Upper lobe of left lung (tissue), 6 donors: ENCODE results near the gene C4orf51. TPM values are rescaled to one million over a fixed set of nuclear protein-coding genes. Genes with fewer than 3 reads are reported as not detected.

ENCODE experiments used
- ATAC-seq, 2 donors: fragments of 200-7000 bp; cut with Tn5 transposase; one replicate each; pipeline ENCODE4 v1.9.1; 2022; ENCODE audit warnings: mild to moderate bottlenecking in 2 of 2, moderate library complexity in 2 of 2; ENCODE audit not compliant: low FRiP score in 2 of 2
- DNase-seq, 2 donors: peaks; one replicate each; pipeline ENCODE4 v3.0.0-alpha.2; 2019 to 2020
- H3K27ac ChIP-seq, 4 donors: fragments of 200-600 bp; sonication (generic); one replicate each; pipeline ENCODE4 v1.5.1; 2016 to 2019
- H3K27me3 ChIP-seq, 4 donors: fragments of 200-600 bp; sonication (generic); one replicate each; pipeline ENCODE4 v1.5.1; 2017 to 2019
- H3K36me3 ChIP-seq, 4 donors: fragments of 200-600 bp; sonication (generic); one replicate each; pipeline ENCODE4 v1.5.1; 2016 to 2019
- H3K4me1 ChIP-seq, 4 donors: fragments of 200-600 bp; sonication (generic); one replicate each; pipeline ENCODE4 v1.5.1; 2018 to 2019
- H3K4me3 ChIP-seq, 4 donors: fragments of 200-600 bp; sonication (generic); one replicate each; pipeline ENCODE4 v1.5.1; 2017 to 2019; ENCODE audit warnings: mild to moderate bottlenecking in 2 of 4, moderate library complexity in 1 of 4
- H3K9me3 ChIP-seq, 4 donors: fragments of 200-600 bp; sonication (generic); one replicate each; pipeline ENCODE4 v1.5.1; 2018 to 2019
- EP300 ChIP-seq, 4 donors: sonication (generic); formaldehyde crosslinking; IDR thresholded peaks; one replicate each; pipeline ENCODE4 v1.5.1; 2017; ENCODE audit warnings: antibody characterized with exemption in 4 of 4, control low read depth in 2 of 4
- POLR2A ChIP-seq, 4 donors: fragments of 450-650 bp; IDR thresholded peaks; one replicate each; pipeline ENCODE4 v1.5.1; 2016 to 2017; ENCODE audit warnings: antibody characterized with exemption in 4 of 4, mild to moderate bottlenecking in 2 of 4
- POLR2AphosphoS5 ChIP-seq, 2 donors: sonication (generic); formaldehyde crosslinking; IDR thresholded peaks; one replicate each; pipeline ENCODE4 v1.5.1; 2017; ENCODE audit warnings: antibody characterized with exemption in 2 of 2
- WGBS, 2 donors: methylation state at CpG; one replicate each; pipeline ENCODE4 v1.1.5; 2017 to 2018; 5-methylcytosine and 5-hydroxymethylcytosine counted together
- total RNA-seq, 6 donors: library from RNA; depleted of rRNA in 4 of 6; stranded (reverse); fragments of >200 nt in 4 of 6; gene quantifications; one replicate each; pipeline versions ENCODE4 v1.1.0 to v1.2.1, GENCODE V29; 2016 to 2021
- TF ChIP-seq, protein P1 (sequence below), 6 experiments: fragments of 450-650 bp in 4 of 6; fragments of 200-600 bp in 2 of 6; sonication (generic) in 2 of 6; IDR thresholded peaks; one replicate each; pipeline ENCODE4 v1.5.1; 2016 to 2019; ENCODE audit warnings: antibody characterized with exemption in 6 of 6
- donor health status: DM: no; HTN: no; CAD: no; lungs with moderate emphysema.
- donor health status: DM: no; HTN: yes; CAD: no; lungs with severe emphysema.

Gene C4orf51
- total RNA-seq, 6 donors from 2014 or later, result not detected

DNA sequence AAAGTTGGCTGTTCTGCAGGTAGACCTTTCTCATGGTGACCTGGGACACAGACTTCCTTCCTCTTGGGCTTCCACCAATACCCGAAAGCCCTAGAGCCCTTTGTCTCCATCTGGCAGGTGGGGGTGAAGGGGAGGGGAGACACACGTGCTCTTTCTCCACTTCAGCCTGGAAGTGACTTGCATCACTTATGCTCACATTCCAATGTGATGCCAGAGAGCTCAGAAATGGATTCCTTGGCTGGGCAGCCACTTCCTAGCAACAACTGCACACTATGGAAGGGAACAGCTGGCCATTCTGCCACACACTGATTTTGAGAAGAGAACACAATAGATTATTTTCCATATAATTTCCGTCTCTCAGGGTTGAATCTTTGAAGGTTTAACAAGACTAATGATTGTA is 36.3 kb downstream of the C4orf51 start:
- WGBS, 2 donors, result 42 to 53% methylated on average over 3 of the region's 3 CpGs
- Histone ChIP-seq H3K9me3 (peaks cover 0 to 10% (median 3%) of the 10 kb centered on the region in 4 donors), H3K36me3 (no peaks in the 10 kb centered on the region), H3K4me3 (no peak overlapping the region), H3K4me1 (no peaks in the 10 kb centered on the region), H3K27me3 (no peaks in the 10 kb centered on the region), H3K27ac (no peak overlapping the region)
- TF ChIP-seq POLR2A (IDR thresholded peaks at IDR 0.05) (no peak), EP300 (IDR thresholded peaks at IDR 0.05) (no peak), POLR2AphosphoS5 (IDR thresholded peaks at IDR 0.05) (no peak)
- TF ChIP-seq, protein P1, sequence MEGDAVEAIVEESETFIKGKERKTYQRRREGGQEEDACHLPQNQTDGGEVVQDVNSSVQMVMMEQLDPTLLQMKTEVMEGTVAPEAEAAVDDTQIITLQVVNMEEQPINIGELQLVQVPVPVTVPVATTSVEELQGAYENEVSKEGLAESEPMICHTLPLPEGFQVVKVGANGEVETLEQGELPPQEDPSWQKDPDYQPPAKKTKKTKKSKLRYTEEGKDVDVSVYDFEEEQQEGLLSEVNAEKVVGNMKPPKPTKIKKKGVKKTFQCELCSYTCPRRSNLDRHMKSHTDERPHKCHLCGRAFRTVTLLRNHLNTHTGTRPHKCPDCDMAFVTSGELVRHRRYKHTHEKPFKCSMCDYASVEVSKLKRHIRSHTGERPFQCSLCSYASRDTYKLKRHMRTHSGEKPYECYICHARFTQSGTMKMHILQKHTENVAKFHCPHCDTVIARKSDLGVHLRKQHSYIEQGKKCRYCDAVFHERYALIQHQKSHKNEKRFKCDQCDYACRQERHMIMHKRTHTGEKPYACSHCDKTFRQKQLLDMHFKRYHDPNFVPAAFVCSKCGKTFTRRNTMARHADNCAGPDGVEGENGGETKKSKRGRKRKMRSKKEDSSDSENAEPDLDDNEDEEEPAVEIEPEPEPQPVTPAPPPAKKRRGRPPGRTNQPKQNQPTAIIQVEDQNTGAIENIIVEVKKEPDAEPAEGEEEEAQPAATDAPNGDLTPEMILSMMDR (IDR thresholded peaks at IDR 0.05), result no peak
- no peak for DNase-seq
- no peak for ATAC-seq

DNA sequence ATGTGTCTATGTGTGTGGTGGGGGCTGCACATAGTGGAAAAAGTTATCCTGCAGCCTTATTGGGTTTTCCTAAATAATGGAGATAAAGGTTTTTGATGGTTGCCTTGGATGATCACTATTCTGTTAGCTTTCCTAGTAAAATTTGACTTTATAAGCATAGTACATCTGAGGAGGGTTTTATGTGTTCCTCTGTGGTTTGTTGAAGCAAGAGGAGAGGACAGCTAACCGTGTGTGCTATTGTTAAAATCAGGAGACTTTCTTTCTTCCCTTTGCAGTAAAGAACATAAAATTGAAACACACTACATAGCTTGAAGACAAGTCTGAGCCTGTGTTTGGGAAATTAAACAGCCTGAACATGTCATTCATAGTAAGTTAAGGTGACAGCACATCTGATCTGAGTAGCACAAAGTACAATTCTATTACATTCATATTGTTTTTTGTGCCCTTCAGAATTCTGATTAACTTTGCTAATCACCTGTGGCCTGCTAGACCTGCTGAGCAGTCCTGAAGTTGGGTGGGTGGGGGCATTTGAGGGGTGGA is 36.8 kb downstream of the C4orf51 start:
- DNase-seq, result no peak
- no peaks in the 10 kb centered on the region for H3K27me3 ChIP-seq
- no peaks in the 10 kb centered on the region for H3K36me3 ChIP-seq
- no peak for ATAC-seq
- no peak overlapping the region for H3K27ac ChIP-seq
- no peak overlapping the region for H3K4me3 ChIP-seq
- TF ChIP-seq EP300 (IDR thresholded peaks at IDR 0.05) (no peak), POLR2AphosphoS5 (IDR thresholded peaks at IDR 0.05) (no peak), POLR2A (IDR thresholded peaks at IDR 0.05) (no peak)
- TF ChIP-seq, protein P1 (IDR thresholded peaks at IDR 0.05), result no peak
- H3K4me1 ChIP-seq, result no peaks in the 10 kb centered on the region
- WGBS, 2 donors, result 76 to 89% methylated on average over 1 of the region's 1 CpG
- H3K9me3 ChIP-seq, result peaks cover 0 to 5% (median 2%) of the 10 kb centered on the region in 4 donors

DNA sequence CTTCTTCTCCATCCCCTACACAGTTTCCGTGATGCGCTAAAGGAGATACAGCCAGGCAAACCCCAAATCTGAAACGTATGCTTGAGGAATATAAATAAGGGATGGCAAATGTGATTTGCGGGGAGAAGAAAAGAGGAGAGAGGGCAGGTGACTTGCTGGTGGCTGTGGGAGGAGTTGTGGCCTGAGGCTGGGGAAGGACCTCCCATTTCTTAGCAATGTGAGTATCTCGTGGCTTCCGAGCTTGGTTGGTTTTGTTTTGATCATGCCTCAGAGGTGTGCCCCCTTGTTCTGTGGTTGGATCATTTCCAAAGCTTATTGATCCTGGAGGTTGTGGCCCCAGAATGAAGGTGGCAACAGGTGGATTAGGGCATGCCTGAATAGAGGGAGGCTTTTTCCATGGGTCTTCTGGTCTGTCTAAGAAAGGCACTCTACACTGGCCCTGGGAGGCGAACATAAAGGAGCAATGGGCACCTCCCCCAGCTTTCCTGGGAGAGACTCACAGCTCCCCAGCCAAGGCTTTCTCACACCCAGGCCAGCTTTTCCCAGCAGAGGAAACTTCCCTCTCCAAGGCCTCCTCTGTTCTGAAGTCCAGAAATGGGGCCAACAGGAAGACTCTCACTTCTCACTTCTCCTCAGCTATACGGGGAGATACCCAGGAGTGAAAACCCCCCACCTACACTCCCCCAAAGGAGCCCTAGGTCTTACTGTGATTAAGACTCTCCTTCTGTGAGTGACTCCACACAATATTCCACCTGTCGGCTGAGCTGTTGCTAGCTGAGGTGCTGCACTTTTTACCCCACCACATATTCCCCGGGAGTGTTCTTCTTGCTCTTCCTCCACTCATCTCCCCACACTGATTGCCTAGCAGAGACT is 40.0 kb downstream of the C4orf51 start:
- ATAC-seq, result no peak
- no peak for TF ChIP-seq POLR2A (IDR thresholded peaks at IDR 0.05)
- WGBS, 2 donors, result 61 to 82% methylated on average over 9 to 10 of the region's 10 CpGs
- H3K36me3 ChIP-seq, result no peaks in the 10 kb centered on the region
- DNase-seq, result no peak
- H3K27ac ChIP-seq, result no peak overlapping the region
- no peaks in the 10 kb centered on the region for H3K4me1 ChIP-seq
- H3K4me3 ChIP-seq, result no peak overlapping the region
- no peaks in the 10 kb centered on the region for H3K9me3 ChIP-seq
- no peaks in the 10 kb centered on the region for H3K27me3 ChIP-seq

DNA sequence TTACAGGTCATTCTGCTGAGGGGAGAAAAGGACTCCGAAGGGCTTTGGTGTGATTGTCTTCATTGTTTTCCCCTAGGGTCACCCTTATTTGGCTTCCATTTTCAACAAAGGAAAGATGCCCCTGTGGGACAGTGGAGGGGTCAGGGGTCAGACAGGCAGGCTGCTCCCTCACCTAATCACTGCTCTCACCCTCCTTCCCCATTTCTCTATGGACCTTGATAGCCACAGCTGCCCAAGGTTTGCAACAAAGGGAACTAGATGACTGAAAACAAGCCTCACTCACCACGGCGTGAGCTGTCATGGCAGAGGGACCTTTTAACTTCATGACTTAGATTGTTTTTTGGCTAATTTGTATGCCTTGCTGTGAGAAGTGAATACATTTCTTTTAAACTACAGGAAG is 40.7 kb downstream of the C4orf51 start:
- Histone ChIP-seq H3K4me3 (no peak overlapping the region), H3K36me3 (no peaks in the 10 kb centered on the region), H3K4me1 (no peaks in the 10 kb centered on the region), H3K27me3 (no peaks in the 10 kb centered on the region), H3K9me3 (no peaks in the 10 kb centered on the region), H3K27ac (no peak overlapping the region)
- ATAC-seq (no peak), DNase-seq (no peak)
- WGBS, 2 donors, result 84 to 85% methylated on average over 3 of the region's 3 CpGs
- no peak for TF ChIP-seq POLR2A (IDR thresholded peaks at IDR 0.05)
- no peak for TF ChIP-seq POLR2AphosphoS5 (IDR thresholded peaks at IDR 0.05)
- TF ChIP-seq EP300 (IDR thresholded peaks at IDR 0.05), result no peak
- TF ChIP-seq, protein P1 (IDR thresholded peaks at IDR 0.05), result no peak

DNA sequence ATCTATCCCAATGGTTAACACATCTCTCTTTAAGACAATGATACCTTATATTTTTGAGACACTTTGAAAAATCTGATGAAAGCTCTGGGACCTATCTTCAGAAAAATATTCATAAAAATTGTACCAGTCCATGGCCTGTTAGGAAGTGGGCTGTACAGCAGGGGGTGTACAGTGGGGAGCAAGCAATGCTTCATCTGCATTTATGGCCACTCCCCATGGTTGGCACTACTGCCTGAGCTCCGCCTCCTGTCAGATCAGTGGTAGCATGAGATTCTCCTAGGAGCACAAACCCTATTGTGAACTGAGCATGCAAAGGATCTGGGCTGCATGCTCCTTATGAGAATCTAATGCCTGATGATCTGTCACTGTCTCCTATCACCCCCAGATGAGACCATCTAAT is 42.6 kb downstream of the C4orf51 start:
- ATAC-seq, result no peak
- no peaks in the 10 kb centered on the region for H3K36me3 ChIP-seq
- H3K4me1 ChIP-seq, result no peaks in the 10 kb centered on the region
- H3K4me3 ChIP-seq, result no peak overlapping the region
- no peaks in the 10 kb centered on the region for H3K27me3 ChIP-seq
- H3K27ac ChIP-seq, result no peak overlapping the region
- DNase-seq, result no peak
- no peak for TF ChIP-seq POLR2AphosphoS5 (IDR thresholded peaks at IDR 0.05)
- TF ChIP-seq EP300 (IDR thresholded peaks at IDR 0.05), result no peak
- no peaks in the 10 kb centered on the region for H3K9me3 ChIP-seq
- WGBS, 2 donors, result 67 to 95% methylated on average over 1 of the region's 1 CpG
